NCI-H1092 (cell line): ENCODE measurements around the gene GRK4.
"Not testable (repeated sequence)": the region's sequence is repeated elsewhere in the genome, so short reads cannot be mapped to it uniquely, and the experiment has no call there.

Source experiments
- DNase-seq: peaks from one replicate; lab custom pipeline; 2025; lab: John Stamatoyannopoulos, UW

Gene GRK4

DNA sequence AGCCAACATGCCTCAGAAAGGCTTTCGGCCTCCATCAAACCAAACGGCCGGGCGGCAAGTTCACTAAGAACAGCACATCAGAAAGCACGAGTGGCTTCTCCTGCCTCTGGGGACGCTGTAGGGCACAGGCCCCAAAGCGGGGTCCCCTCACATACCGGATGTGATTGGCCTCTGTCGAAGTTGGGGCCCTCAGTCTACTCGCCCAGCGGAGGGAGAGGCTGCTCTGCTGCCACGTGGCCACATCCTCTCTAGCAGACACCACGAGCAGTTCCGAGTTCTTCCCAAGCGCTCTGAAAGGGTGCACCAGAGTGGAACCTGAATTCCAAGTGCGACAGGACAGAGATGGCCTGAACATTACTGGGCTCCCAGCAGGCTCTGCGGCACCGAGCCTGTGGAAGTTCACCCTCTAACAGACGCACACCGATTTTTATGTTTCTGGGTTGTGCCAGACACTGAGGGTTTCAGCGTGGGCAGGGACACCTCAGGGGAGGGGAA is 21.3 kb upstream of the GRK4 start:
- DNase-seq: no peak

DNA sequence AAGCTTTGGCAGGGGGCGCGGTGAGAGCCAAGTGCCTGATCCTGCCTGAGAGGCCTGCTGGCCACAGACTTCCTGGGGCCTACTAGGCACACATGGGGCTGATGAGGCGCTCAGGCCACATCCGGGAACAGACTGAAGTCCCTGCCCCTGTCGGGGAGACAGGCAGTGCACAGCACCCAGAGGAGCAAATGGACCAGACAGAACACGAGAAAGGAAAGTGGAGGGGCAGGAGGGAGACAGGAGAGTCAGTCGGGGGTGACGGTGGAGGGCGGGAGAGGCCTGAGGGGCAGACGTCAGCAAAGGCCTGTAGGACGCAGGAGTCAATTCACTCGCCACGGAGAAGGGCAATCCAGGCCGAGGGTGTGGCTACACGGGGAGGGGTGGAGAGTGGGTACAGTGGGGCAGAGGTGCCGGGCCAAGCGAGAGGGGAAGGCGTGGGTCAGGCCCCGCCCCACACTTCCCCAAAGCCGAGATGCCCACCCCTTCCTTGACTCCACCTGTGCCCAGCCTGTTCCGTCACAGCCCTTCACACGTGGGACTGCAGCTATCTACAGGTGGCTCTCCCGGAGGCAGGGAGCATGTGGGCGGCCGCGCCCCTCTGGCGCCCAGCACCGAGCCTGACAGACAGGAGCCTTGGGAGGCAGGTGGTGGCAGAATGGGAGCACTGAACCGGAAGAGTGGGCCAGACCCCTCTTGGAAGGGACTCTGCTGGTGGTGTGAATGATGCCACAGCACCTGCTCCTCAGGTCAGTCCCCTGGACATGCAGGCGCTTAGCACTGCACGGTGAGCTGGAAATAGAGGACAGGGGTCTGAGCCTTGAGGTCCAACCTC is 20.6 kb upstream of the GRK4 start:
- no peak for DNase-seq

DNA sequence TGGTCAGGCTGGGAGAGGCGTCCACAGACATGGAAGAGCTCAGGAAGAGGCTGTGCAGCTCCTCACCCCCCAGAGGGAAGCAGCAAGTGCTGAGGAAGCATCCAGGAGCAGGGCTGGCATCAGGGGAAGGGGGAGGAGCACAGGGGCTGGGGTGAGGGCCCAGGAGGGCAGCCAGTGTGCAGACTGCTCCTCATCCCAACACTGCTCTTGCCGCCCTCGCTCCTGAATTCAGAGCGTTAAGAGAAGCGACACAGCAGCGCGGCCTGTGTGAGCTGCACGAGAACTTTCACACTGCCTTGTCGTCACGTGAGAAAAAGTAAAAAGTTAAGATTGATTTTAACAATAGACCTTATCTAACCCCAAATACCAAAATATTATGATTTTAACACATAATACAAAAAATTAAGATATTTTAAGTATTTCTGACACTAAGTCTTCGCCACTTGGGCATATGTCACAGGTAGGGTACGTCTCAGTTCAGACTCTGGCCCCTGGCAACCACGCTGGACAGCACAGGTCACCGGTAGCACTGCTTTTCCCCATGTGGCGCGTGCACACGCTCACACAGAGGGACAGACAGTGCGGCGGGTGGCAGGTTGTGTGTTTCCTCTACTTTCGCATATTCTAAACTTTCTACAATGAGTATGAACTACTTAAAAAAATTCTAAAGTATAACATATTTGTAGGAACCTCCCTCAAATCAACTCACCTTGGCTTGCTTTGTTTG is 19.8 kb upstream of the GRK4 start:
- DNase-seq: no peak

DNA sequence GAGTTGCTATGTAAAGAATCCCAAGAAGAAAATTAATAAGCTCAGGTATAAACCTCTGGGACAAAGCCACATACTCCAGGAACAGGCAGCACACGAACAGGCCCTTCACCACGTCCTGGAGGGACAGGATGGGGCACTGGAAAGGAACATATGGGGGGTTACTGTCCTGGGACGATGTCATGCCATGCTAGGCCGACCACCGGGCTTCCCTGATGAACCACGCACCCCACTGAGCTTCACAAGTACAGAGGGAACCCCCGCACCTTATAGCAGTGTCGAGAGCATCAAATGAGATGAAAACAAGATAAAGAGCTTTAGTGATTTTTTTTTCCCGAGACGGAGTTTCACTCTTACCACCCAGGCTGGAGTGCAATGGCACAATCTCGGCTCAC is 19.3 kb upstream of the GRK4 start:
- DNase-seq: no peak

DNA sequence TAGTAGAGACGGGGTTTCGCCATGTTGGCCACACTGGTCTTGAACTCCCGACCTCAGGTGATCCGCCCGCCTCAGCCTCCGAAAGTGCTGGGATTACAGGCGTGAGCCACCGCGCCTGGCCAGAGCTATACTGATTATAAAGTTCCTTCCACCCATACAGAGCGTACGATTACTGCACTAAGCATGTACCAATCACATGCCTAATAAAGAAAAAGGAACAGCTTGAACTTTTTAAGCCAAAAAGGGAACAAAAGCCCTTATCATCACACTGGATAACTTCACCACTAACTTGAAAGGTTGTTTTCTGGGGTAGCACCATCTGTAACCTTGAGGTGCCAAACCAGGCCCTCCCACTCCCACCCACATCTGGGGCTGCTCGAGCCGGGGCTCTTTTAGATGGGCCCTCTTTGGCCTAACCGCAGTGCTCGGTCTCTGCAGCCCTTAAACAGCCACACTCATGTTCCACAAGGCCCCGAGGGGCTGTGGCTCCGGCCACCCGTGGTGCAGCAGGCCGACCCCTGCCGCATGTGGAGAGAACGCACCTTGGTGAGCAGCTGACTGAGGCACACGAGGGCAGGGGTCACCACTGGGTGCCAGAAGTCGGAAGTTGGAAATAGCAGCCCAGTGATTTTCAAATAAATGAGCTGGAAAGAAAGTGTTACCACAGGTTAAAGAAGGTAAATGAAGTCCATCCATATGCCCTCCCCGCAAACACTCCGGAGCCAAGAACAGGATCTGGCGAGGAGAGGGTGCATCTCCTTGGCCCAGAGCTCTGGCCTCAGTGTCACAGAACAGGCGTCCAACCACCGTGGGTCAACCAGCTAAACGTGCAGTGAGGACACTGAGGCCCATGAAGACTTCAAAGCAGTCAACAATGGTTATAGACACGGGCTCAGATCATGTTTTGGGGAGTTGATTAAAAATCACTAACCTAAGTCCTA is 18.5 kb upstream of the GRK4 start:
- no peak for DNase-seq

DNA sequence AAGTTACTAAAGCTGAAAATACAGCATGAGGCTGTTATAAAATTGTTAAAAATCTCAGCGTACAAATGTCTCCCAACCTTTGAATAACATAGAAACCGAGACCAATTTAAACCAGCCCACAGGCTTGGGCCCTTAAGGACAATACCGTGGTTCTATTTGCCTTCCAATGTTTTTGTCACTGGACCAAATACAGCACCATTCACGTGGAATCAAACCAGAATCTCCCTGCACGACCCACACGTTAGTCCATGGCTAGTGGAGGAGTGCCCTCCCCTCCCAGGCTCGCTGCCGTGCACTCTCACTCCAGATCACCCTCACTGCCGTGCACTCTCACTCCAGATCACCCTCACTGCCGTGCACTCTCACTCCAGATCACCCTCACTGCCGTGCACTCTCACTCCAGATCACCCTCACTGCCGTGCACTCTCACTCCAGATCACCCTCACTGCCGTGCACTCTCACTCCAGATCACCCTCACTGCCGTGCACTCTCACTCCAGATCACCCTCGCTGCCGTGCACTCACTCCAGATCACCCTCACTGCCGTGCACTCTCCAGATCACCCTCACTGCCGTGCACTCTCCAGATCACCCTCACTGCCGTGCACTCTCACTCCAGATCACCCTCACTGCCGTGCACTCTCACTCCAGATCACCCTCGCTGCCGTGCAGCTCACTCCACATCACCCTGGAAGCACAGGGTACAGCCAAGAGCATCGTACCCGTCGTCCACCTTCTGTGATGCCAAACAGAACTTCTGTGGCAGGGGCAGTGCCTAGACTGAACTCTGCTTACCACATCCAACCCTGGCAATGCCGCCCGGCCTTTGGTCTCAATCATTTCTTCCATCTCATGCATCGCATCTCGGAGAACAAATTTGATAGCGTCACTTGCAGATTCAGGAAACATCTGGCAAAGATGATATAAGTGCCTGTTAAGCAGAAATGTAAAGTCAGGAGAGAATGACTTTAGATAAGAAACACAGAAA is 17.5 kb upstream of the GRK4 start:
- not testable (repeated sequence) for DNase-seq

DNA sequence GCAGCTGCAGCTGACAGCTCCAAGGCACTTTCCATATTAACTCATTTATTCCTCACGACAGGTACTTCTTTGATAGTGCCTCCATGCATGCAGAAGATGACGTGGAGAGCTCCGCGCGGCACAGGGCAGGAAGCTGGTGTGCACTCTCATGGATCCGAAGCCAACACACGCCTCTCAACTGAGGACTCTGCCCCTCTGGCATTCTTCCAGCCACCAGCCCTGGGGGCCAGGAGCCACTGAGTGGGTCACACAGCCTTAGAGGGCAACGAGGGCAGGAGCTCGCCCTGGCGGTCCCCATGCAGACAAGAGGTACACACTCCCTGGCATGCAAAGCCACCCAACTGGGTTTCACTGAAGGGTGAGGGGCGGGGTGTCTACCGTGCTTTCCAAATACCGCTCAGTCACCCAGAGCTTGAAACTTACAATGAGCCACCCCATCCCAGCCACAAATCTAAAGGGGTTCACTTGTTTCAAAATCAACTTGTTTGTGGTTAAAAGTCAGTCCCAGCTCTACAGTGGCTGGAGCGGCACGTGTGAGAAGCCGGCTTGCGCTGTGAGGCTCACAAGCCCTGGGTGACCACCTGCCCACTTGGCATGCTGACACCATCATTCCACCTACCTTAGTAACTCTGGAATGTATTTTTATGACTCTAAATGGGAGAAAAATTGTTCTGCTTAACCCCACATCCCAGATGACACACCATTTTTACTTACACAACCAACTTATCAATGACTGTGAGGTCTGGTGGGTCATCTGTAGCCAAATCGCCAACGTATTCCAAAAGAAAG is 16.4 kb upstream of the GRK4 start:
- no peak for DNase-seq

DNA sequence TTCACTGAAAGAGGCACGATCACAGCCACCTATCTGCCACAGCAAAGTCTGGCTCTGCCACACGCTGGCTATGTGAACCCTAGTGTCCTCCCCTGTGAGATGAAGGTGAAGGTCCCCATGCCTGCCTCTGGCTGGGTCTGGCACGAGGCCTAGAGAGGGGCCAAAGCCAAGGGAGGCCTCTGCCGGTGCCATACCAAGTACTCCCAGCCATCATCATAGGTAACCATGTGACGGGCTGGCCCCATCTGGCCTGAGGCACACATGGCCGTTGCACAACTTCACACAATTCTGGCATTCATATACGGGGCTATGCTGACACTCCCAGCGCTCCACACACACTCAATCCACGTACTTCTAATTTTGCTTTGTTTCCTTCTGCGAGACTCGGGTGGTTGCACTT is 15.4 kb upstream of the GRK4 start:
- no peak for DNase-seq

DNA sequence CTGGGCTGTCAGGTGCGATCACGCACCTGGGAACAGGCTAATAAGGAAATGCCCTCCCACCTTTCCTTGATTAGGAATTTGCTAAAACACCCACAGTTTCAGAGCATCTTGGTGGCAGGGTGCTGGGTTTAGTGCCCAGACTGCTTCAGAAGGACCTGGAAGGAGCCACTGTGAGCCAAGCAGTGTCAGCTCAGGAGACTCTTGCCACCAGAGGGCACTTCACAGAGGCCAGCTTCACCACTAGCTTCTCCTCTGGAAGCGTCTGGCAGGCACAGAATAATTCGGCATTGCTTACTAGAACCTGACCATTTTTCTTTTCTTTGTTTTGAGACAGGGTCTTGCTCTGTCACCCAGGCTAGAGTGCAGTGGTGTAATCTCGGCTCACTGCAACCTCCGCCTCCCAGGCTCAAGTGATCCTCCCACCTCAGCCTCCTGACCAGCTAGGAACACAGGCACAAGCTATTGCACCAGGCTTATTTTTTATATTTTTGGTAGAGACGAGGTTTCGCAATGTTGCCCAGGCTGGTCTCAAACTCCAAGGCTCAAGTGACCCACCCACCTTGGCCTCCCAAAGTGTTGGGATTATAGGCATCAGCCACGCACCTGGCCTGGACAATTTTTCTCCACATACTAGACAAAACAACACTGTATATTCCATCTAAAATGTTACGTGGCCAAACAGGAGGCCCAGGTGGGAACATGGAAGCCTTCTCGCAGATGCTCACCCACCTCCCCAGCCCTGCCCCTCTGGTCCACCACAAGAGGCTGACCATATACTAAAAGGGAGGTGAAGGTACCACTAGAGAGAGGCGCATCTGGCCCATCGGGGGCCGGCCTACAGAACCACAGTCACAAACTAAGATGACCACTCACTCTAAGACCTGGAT is 14.2 kb upstream of the GRK4 start:
- DNase-seq: no peak

DNA sequence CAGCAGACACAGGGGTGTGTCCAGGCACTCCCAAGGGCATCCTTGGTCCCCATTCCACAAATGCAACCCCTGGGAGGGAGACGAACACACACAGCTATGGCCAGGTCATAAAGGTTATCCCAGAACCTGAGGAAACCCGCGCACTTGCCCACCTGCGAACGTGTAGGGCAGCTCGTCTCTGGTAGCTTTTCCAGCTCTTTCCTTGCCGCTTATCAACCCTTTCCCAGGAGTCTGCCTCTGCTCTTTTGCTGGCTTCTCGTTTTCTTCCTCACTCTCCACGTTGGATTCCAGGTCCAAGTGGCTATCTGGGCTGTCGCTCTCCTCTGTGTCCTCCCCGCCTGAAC is 13.6 kb upstream of the GRK4 start:
- DNase-seq: no peak

DNA sequence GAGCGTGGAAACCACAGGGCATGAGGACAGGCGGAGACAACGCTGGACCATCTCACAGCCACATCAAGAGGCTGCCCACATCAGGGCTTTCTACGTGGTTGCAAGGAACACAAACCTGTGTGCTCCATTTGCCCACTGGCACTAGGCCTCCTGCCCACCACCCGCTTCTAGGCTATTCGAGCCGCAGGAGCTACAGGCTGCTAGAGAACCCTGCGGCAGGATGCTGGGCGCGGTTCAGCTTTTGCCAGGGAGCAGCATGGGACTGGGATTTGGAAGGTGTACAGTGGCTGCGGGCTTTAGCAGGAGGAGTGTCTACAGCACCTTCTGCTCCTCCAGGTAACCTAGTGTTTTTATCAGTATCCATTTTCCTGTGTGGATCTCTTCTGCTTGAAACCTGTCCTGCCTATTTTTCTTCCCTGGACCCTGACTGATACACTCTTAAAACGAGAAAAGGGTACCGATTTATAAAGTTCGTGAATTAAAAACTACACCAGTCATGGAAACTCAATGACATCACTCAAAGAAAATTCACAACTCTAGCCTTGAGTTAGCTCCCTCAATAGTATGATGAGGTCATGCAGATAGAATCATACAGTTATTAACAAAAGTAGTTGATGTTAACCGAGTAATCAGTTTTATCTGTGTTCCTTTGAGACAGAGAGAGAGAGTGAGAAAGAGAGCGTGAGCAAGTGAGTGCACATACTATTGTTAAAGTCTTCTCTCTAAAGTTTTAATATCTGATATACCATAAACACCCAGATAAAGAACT is 13.0 kb upstream of the GRK4 start:
- DNase-seq: no peak

DNA sequence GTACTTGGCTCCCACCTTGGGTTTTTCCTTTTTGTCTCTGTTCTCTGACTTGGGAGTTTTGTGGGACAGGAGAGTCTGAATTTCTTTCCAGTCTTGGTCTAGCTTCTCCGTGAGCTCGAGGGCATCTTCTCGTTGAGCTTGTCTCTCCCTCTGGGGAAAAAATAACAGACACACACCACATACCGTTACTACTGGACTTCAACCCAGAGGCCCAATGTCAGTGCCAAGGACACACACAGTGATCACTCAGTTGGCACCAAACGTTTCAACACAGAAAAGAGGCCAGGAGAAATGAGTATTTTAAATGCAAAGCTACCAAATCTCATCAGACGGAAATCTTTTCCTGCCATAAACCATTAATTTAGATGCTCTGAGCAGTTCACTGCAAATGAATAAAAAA is 9.9 kb upstream of the GRK4 start:
- no peak for DNase-seq

DNA sequence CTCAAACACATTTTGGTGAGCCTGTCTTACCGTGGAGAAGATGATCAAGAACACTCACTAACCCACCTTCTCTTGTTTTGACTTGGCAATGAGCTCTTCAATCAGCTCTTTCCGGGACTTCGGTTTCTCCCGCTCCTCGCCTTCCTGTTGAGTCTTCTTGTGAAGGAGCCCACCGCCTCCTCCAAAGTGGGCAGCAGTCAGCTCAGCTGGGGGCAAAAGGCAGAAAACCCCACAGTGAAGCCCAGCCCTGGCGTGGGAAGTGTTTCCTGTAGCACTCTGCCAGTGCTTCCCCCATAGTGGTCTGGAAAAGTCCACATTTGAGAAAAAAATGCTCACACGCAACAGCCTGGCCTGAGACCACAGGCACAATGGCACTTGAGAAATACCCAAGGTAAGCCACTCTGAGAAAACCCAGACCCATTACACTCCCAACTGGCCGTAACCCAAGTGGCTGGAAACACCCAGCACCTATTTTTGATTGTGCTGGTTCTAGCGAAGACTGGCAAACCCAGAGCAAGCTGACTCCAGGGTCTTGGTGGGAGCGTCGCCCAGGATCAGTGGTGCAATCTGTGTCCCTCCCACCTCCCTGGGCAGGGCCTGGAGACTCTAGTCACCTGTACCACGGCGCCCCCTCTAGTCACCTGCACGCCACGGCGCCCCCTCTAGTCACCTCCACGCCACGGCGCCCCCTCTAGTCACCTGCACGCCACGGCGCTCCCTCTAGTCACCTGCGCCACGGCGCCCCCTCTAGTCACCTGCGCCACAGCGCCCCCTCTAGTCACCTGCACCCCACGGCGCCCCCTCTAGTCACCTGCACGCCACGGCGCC is 8.8 kb upstream of the GRK4 start:
- DNase-seq: no peak

DNA sequence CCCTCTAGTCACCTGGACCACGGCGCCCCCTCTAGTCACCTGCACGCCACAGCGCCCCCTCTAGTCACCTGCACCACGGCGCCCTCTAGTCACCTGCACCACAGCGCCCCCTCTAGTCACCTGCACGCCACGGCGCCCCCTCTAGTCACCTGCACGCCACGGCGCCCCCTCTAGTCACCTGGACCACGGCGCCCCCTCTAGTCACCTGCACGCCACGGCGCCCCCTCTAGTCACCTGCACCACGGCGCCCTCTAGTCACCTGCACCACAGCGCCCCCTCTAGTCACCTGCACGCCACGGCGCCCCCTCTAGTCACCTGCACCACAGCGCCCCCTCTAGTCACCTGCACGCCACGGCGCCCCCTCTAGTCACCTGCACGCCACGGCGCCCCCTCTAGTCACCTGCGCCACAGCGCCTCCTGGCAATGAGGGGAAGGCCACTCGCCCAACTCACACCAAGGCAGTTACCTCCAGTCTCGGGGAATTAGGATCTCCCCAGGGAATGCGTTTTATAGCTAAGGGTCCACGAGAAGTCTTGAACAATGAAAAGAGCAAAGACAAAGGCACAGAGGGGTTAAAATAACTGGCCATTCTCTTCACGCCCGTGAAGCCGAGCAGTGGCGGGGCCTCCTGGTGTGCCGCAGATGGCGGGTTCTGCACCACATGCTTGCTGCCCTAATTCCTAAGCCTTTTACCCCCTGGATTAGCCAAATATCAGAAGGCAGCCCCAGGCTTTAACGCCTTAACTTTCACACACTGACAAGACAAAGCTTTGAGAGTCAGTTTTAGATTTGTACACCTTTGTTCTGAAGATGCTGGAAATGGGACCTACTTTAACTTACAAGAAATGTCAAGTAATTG is 8.0 kb upstream of the GRK4 start:
- not testable (repeated sequence) for DNase-seq

DNA sequence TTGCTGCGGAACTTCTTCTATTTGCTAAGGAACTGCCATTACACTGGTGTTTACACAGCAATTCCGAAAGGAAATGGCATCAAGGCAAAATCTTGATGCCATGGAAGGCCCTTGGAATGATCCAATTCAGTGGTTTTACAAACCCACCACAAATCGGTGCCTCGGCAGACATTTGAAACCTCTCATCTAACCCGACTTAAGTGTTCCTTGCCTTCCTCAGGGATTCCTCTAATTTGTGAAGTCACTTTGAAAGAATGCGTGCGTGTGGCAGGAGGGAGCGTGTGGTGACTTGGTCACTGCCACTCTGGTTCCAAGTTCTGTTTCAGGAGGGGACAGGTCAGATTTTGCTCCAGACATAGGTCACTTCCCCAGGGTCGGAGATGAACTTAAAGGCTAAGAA is 4.9 kb upstream of the GRK4 start:
- DNase-seq: no peak

DNA sequence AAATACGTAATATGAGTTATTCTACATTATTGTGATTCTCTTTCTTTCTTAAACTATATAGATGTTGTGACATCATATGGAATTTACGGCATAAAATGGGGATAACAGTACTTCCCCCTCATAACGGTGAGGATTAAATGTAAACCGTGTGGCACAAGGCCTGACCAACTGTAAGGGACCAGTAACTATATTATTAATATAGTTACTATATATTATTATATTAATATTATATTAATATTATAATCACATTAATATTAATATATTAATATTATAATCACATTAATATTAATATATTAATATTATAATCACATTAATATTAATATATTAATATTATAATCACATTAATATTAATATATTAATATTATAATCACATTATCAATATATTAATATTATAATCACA is 2.9 kb upstream of the GRK4 start:
- DNase-seq: not testable (repeated sequence)

DNA sequence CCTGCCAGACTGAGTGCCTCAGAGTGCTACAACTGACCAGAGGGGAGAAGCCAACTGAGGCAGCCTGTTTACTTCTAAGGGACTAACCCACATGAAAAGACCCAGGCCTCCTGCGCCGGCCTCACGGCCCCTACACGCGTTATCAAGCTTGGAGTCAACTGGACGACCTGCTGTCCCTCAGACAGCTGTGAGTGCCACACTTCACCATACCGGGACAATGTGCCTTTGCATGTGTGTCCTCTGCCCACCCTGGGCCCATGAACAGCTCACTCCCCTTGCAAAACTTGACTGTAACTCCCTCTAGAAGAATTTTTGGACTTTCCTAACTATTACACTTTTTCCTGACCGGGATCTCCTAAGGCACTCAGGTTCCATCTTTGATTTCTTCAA is 2.0 kb upstream of the GRK4 start:
- no peak for DNase-seq
